Activated CD8-positive, alpha-beta memory T cell treated with anti-CD3 and anti-CD28 coated beads, Interleukin-2, amount 50 U/mL, for 1 hour (primary cell): ENCODE measurements around the gene CBX7.

ENCODE experiments used
- DNase-seq: peaks from one replicate; pipeline ENCODE4 v3.0.0-alpha.2; 2020; ENCODE audit errors: extremely low read depth

CBX7 gene

DNA sequence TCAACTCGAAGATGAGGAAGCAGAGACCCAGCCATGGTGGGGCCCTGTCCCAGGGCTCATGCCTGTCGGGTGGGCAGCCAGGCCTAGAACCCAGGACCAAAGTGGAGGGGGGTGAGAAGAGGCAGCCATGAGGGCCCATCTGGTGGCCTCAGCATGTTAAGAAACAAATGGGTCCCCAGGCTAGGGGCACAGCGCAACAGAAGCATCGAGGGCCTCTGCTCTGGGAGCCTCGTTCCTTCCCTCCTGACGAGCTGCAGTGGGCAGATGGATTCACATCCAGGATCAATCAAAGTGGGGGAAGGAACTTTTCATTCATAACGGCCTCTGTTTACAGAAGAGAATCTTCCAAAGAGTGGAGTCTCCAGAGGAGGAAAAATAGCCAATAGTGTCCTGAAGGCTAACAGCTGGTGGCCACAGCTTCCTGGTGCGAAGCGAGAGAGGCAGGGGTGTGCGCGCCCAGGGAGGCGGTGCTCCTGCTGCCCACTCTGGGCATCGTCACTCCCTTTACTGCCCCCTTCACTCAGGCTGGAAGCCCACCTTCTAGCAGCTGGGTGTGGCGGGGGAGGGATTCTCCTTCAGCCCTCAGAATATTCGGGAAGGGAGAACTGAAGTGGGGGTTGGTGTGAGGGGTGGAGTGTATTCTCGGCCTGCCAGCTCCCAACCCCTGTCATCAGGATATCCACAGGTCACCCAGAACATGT is 4.3 kb downstream of the CBX7 start:
- DNase-seq = no peak

DNA sequence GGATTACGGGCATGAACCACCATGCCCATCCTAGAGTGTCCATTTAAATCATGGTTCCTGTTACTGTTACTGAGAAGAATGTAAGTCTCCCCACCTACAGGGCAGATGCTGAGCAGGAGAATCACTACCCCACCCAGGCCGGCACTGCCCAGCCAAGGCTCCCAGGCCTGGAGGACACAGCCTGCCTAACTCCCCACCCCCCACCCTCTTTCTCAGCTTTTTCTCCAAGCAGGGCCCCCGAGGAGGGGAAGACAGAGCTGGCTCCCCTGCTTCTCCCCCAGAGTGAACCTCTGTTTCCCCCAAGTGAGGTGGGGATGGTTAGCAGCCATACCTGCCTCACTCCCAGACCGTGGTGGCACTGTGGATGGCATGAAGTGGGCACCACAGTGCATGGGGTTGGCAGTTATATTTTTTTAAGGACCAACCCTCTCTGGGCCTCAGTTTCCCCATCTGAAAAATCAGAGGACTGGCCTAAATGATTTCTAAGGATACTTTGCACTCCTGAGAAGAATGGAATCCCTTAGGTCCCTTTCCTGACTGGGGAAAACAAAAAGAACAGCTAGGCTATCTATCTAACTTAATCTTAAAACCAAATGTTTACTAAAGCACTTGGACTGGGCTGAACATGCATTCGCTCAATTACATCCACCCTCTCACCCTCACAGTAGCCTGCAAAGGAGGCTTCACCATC is 5.0 kb downstream of the CBX7 start:
- no peak for DNase-seq

DNA sequence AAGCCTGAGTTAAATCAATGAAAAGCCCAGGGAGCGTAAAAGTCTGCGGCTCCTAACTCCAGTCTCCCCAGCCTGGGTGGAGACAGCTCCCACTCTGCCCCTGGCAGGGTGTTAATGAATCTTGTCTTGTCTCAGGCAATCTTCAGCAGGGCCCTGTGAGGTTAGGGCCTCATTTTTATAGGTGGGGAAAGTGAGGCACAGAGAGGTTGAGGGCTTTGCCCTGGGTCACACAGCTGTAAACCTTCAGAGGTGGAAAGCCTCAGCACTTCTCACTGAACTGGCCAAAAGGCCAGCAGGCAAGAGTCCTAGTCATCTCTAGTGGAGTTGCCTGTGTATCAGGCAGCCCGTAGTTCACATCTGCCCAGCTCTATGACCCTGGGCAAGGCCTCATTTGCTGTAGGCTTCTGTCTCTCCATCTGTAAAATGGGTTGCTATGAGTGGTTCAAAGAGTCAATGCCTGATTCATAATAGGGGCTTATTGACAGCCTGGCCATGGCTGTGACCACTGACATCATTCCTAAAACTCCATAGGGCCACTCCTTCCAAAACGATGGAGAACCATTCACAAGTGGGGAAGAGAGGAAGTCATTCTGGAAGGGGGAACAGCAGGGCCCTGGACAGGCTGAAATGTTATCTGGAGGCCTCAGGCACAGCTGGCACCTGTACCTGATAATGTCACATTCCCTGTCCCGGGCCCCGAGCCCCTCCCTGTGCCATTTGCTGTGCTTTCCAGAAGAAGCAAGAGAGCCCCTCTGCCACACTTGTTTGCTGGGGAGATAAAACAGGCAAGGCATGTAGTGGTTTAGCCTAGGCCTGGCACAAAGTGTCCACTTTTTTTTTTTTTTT is 6.0 kb downstream of the CBX7 start:
- no peak for DNase-seq

DNA sequence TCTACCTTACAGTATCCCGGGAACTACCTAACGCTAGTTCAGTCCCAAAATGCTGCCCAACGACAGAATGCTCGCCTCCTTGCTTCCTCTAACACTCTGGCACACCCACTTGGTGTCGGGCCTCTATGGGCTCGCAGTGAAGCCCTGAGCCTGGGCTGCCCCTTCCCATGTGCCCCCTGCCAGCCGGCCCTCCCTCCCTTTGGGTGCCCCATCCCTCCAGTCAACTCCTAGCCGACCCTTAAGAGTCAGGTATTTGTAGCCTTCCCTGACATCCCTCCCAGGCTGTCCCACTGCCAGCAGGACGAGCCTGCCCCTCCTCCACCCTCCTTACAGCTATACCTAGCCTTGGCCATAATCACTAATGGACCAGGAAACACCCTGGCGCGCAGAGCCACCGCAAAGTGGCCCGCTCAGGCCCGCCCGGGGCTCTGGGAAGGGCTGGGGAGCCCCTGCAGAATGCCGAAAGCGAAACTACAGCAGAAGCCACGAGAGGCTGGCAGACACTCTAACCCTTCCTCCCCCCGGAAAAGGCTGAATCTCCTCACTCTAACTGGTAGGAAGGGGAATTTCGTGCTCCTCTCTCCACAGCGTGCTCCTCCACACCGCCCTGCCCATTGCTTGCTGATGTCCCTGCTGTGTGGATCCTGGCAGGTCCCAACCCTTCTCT is 8.2 kb downstream of the CBX7 start:
- DNase-seq = no peak

DNA sequence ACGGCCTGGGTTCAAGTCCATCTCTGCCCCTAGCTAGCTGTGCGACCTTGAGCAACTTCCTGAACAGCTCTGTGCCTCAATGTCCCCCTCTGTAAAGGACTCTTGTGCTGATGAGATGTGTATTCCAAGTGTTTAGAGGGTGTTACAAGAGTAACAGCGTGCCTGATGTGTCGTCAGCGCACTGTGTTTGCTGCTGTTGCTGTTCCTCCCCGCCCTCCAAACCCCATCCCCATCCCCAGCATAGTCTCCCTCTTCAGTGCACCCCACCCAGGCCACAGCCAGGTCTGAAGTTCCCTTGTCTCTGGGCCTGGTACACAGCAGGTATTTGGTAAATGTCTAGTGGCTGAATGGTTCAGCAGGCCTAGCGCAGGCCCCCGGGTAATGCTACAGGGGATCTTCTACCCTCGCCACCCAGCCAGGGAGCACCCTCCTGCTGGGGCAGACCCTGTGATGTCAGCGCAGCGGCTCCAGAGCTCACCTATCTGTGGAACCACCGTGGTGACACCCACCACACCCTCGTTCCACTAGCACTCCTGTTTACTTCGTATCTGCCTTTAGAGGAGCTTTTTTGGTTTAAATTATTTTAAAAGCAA is 10.3 kb downstream of the CBX7 start:
- no peak for DNase-seq

DNA sequence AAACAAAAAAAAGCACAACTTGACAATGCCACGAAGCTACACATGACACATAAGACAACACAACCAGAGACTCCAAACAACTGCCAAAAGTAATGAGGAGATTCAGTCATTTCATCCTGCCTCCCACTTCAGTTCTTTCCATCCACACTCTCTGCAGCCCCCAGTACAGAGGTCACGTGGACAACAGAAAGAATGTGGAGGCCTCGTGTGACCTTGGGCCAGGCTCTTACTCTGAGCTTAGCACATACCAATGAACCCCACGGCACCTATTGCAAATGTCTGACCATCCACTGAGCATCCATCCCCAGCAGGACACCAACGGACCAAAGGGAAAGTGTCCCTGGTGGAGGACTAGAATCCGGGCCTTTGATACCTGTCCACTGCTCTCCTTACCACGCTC is 12.5 kb downstream of the CBX7 start:
- no peak for DNase-seq

DNA sequence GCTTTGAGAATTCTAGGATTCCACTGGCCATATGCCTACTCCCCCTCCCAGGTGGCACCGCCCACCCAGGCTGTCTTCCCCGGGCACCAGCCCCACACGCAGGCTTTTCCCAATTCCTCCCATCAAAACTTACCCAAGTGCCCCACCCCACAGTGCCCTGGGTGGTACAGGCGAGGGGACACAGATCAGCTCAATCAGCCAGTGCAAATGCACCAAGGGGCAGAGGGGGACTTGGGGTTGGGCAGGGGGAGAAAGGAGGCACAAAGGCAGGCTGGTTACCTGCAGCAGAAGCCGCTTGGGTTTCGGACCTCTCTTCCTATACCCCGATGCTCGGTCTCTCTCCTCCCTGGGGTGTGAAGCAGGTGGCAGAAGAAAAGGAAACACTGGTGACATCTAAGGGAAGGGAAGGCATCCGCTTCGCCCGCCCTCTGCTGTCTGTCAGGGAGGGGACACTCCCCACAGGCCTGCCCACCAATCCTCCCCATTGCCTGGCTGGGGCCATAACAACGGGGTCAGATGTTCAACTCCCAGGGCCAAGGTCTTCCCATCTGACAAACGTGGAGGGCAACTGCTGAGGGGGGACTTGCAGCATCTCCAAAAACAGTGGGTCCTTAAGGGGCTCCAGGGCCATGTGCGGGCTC is 14.0 kb downstream of the CBX7 start:
- no peak for DNase-seq

DNA sequence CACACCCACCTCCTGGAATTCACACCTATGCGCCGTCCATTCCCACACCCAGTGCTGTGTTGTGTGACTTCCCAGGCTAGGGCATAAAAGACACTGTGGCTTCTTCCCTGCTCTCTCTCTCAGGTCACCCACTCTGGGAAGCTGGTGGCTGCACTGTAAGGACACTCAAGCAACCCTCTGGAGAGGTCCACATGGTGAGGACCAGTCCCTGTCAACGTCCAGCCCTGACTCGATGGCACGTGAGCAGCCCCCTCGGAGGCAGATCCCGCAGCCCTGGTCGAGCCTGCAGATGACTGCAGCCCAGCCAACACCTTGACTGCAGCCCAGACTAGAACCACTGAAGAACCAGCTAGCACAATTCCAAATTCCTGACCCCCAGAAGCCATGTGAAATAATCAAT is 16.2 kb downstream of the CBX7 start:
- DNase-seq = no peak

DNA sequence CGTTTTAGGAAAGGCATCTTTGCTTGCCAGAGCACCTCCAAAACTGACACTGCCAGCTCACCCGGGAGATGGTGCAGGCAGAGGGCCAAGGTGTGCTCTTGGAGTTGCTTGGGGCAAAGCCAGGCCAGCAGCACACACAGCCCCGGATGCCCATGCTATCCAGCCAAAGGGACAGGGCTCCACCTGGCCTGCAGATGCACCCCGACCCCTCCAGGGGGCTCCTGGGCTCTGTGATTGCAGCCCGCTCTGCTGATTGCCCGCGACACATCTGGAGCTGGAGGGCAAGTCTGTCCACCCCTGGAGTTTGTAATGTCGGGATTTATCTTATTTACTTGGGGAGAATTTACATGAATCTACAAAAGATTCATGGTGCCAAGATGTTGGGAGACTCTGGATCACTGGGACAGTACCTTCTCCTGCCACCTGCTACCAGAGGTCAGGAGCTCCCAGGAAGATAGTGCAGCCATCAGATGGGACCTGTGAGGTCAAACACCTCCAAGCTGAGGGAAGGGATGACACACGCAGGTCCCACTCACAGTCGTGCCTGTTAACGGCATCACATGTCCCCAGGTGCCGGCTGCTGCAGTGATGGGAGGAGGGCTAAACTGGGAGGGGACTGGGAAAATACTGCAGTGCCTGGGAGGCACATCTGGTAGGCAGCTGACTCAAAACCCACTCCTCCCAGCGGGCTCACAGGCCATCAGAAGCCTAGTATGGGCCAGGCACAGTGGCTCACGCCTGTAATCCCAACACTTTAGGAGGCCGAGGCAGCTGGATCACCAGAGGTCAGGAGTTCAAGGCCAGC is 17.2 kb downstream of the CBX7 start:
- DNase-seq = no peak

DNA sequence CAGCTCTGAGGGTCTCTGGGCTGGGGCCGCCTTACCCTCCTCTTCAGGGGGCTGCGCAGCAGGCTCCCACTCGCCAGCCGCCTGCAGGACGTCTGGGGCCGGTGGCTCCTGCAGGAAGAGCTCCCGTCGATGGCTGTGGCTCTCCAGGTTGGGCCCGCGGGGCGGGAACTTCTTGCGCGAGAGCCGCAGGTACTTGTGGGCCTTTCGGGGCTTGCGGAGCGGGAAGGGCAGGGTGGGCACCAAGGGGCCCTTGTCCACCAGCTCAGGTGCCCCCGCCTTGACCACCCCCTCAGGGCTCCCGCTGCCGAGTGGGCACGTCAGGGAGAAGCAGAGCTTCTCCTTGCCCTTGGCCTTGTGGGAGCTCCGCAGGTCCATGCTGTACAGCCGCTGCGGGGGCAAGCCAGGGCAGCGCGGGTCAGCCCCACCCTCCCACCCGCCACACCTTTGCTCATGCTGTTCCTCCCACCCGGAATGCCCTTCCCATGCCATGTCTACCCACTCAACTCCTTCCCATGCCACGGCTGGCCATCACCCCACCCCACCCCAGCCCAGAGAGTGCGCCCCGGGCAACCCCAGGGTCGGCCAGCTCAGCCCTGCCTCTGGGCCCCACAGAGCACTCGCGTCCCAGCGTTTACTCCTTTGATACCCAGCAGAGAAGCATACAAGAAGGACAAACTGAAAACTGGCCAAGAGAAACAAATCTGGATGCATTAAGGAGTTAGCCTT is 18.0 kb downstream of the CBX7 start:
- DNase-seq = no peak

DNA sequence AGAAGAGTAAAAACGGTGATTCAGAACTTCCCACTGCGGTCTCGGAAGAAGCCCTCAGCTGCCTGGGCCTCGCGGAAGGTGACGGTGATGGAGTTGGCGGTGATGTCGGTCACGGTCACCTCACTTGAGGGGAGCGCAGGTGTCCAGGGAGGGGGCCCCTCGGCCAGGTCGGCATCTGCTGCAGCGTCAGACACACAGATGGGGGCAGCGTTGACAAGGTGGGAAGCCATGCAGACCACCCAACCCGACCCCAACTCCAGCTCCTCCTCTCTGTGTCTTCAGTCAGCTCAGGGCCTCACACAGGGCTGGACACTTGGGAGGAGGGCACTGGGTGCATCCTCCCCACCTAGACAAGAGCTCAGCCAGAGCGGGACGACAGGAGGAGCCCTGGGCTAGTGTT is 18.6 kb downstream of the CBX7 start:
- DNase-seq = no peak

DNA sequence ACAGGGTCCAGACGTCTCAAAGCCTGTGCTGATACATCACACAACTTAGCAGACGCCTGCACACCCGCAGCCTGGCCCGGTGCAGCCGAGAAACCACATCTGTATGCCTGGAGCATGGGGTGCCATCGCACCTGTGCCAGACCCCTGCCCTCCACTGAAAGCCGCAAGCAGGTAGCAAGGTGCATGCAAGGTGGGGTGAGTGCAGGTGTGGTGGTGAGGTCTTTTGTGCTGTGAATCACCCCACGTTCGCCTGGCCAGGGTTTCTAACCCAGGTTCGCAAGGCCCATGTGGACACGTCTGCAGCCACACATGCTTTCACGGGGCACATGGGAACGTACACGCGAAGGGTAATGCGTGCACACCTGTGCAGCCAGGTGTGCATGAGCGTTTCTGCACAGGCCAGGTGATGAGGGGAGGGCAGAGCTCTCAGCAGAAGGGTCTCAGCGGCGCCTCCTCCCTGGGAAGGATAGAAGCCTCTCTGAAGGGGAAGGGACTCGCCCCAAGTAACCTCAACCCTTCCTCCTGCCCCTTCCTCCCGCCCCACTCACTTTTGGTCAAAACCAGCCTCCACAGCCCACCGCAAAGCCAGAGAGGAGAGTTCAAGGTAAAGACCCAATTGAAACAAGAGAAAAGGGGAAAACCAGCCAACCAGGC is 19.5 kb downstream of the CBX7 start:
- DNase-seq = no peak

DNA sequence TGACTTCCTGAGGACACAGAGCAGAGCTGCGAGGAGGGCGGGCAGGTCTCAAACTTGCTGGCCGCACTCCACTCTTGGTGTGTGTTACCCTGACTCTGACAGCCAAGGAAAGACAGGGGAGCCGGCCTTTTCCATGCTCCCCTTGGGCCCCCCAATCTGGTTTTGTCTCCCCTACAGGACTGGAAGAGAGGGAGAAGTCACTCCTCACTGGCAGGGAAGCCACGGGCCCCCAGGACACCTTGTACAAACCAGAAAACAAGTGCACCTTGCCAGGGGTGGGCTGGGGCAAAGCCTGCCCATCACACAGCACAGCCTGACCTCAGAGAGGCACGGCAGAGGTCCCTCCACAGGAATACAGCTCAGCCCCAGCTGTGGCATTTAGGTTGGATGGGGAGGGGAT is 20.2 kb downstream of the CBX7 start:
- no peak for DNase-seq

DNA sequence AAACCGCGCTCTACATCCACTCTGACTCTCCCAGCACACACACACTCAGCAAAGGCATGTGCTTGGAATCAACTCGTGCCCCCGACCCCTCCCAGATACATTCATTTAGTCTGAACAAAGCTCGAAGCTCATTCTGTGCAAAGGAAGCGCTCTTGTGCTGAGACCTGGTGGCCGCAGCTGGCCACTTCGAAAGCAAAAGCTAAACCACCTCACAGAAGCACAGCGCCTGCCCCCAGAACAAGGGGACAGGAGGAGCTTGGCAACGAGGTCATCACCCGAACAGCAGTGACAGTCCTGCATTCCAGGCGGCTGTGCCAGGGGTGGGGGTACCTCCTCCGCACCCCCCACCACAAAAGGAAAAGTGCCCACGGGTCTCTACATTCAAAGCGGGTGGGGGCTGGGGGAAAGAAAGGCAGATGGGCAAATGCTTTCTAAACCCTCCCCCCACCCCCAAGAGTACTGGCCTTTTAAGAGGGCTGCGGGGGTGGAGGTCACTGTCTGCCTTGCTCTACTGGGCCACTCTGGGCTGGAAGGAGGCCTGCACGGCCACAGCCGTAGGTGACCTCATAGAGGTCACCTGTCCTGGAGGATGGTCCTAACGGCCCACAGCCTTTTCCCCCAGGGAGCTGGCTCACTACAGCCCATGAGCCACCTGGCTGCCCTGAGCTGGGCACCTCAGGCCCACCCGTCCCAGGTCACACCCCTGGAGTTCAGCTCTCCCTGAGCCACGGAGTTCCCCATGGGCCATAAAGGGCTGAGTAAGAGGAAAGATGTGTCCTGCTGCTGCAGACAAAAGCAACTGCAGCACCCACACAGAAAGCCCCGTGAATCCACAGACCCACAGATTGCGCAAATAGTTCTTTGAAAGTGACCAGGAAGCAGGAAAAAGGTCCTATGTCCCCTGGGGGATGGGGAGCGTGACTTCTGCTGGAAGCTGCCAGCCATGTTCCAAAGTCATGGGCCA is 21.3 kb downstream of the CBX7 start:
- no peak for DNase-seq

DNA sequence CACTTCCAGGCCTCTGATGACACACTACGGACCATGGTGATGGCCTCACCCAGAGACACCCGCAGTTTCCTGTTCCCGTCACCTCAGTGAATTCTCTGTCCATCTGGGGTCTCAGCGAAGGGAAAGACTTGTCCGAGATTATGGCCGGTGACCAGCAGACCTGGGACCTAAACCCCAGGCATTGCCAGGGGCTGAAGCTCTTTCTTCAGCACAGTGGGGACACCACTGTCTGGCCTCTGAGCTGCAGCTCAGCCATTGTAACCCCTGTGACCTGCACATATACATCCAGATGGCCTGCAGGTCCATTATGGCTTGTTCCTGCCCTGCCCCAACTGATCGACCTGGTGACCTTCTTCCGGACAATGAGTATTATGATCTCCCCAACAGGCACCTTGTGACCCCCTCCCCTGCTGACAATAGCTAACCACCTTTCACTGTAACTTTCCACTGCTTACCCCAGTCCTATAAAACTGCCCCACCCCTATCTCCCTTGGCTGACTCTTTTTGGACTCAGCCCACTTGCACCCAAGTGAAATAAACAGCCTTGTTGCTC is 22.3 kb downstream of the CBX7 start:
- DNase-seq = no peak

DNA sequence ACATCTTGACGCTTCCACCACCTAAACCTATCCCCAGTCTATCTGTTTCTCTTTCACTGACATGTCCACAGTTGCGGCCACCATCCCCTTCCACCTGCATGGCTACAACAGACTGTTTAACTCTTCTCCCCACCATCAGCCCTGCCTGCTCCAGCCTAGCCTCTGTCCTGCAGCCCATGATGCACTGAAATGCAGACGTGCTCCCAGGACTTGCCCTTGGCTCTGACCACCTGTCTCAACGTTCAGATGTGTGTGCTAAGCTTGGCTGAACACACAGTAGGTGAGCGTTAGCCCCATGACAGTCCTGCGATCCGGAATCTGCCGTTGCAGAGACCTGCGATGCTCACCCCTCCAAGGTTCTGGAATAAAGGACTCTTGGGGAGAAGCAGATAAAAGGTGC is 22.7 kb downstream of the CBX7 start:
- no peak for DNase-seq

DNA sequence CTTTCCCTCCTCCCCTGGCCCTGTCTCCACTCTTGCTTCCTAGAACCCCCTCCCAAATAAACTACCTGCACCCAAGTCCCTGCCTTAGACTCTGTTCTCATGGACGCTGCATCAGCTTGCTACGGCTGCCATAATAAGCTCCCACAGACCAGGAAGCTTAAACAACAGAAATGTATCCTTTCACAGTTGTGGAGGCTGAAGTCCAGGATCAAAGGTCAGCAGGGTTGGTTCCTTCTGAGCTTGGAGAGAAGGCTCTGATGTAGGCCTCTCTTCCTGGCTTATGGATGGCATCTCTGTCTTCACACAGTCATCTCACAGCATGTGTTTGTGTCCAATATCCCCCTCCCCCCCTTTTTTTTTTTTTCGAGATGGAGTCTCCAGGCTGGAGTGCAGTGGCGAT is 23.4 kb downstream of the CBX7 start:
- DNase-seq = no peak

DNA sequence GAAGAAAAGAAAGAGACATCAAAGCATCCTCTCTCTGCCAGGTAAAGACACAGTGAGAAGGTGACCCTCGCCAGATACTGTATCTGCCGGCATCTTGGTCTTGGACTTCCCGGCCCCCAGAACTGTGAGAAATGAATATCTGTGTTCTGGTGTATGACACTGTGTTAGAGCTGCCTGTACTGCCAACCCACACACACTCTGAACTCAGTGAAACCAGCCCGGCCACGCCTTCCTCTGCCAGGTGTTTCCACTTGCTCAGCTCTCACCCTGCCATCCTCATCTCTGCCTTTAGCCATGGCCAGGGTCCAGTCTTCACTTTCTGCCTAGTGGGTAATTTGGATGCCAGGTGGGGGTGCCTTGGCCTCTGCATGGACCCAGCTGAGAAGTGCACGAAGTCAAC is 24.0 kb downstream of the CBX7 start:
- no peak for DNase-seq
